ENCODE measurements around the gene DPYD. TPM values are rescaled to one million over a fixed set of nuclear protein-coding genes. Genes with fewer than 3 reads are reported as not detected.

DPYD gene
- total RNA-seq, 2 experiments from 2014 or later: 34.4 to 35.9 TPM

- Mint-ChIP-seq H3K27ac (no peak overlapping the region), H3K4me3 (no peak overlapping the region), H3K36me3 (ENCODE audit: low read depth) (peaks cover 24% of the 10 kb centered on the region), H3K27me3 (no peaks in the 10 kb centered on the region), H3K9me3 (no peaks in the 10 kb centered on the region), H3K4me1 (ENCODE audit: low read depth) (no peaks in the 10 kb centered on the region)
- ChIA-PET CTCF (interaction anchor here (1.7 kb wide), 1 partner anchor 10 kb away, joined by 3 read pairs; no protein-coding TSS in a partner anchor), POLR2A (no interaction called here)
- no peak for ATAC-seq (ENCODE audit: poor library complexity)
- no peak for DNase-seq
- Histone ChIP-seq H3K36me3 (ENCODE audit: insufficient read depth, low read length) (peaks cover 5% of the 10 kb centered on the region), H3K27ac (ENCODE audit: low read depth in 1 of 2, low read length in 2 of 2) (no peak overlapping the region), H3K27me3 (ENCODE audit: control insufficient read depth in 1 of 2, insufficient read depth in 2 of 2, low read length in 2 of 2) (no peaks in the 10 kb centered on the region), H3K9me3 (ENCODE audit: control insufficient read depth in 1 of 2, insufficient read depth in 1 of 2, low read length in 2 of 2) (no peaks in the 10 kb centered on the region), H3K4me3 (ENCODE audit: low read length) (no peak overlapping the region), H3K4me1 (ENCODE audit: insufficient read depth, low read length) (no peaks in the 10 kb centered on the region)
- TF ChIP-seq CTCF (IDR thresholded peaks at IDR 0.05): no peak
- intact Hi-C loops (cut with DNase I, micrococcal nuclease): no loop called here
Observed at GRCh38 chr1:97770376-97770775, 150.5 kb downstream of the DPYD start.

- Histone ChIP-seq H3K27me3 (ENCODE audit: control insufficient read depth in 1 of 2, insufficient read depth in 2 of 2, low read length in 2 of 2) (no peaks in the 10 kb centered on the region), H3K27ac (ENCODE audit: low read depth in 1 of 2, low read length in 2 of 2) (no peak overlapping the region), H3K9me3 (ENCODE audit: control insufficient read depth in 1 of 2, insufficient read depth in 1 of 2, low read length in 2 of 2) (no peaks in the 10 kb centered on the region), H3K4me1 (ENCODE audit: insufficient read depth, low read length) (no peaks in the 10 kb centered on the region), H3K4me3 (ENCODE audit: low read length) (no peak overlapping the region), H3K36me3 (ENCODE audit: insufficient read depth, low read length) (peaks cover 5% of the 10 kb centered on the region)
- Mint-ChIP-seq H3K36me3 (ENCODE audit: low read depth) (peaks cover 42% of the 10 kb centered on the region), H3K4me1 (ENCODE audit: low read depth) (no peaks in the 10 kb centered on the region), H3K4me3 (no peak overlapping the region), H3K27ac (no peak overlapping the region), H3K9me3 (peaks cover 6% of the 10 kb centered on the region), H3K27me3 (no peaks in the 10 kb centered on the region)
- ChIA-PET CTCF (no interaction called here), POLR2A (no interaction called here)
- no peak for TF ChIP-seq CTCF (IDR thresholded peaks at IDR 0.05)
- no peak for ATAC-seq (ENCODE audit: poor library complexity)
- DNase-seq: no peak
- intact Hi-C loops (cut with DNase I, micrococcal nuclease): no loop called here
Observed at GRCh38 chr1:97767381-97767780, 153.5 kb downstream of the DPYD start.

- Histone ChIP-seq H3K4me1 (ENCODE audit: insufficient read depth, low read length) (no peaks in the 10 kb centered on the region), H3K9me3 (ENCODE audit: control insufficient read depth in 1 of 2, insufficient read depth in 1 of 2, low read length in 2 of 2) (peaks cover 0 to 5% of the 10 kb centered on the region in 2 experiments), H3K27ac (ENCODE audit: low read depth in 1 of 2, low read length in 2 of 2) (no peak overlapping the region), H3K36me3 (ENCODE audit: insufficient read depth, low read length) (peaks cover 5% of the 10 kb centered on the region), H3K4me3 (ENCODE audit: low read length) (no peak overlapping the region), H3K27me3 (ENCODE audit: control insufficient read depth in 1 of 2, insufficient read depth in 2 of 2, low read length in 2 of 2) (no peaks in the 10 kb centered on the region)
- Mint-ChIP-seq H3K4me1 (ENCODE audit: low read depth) (no peaks in the 10 kb centered on the region), H3K9me3 (peaks cover 6% of the 10 kb centered on the region), H3K36me3 (ENCODE audit: low read depth) (peaks cover 64% of the 10 kb centered on the region), H3K27ac (no peak overlapping the region), H3K4me3 (no peak overlapping the region), H3K27me3 (no peaks in the 10 kb centered on the region)
- ATAC-seq (ENCODE audit: poor library complexity) (no peak), DNase-seq (no peak)
- no peak for TF ChIP-seq CTCF (IDR thresholded peaks at IDR 0.05)
- CTCF ChIA-PET: no interaction called here
- POLR2A ChIA-PET: no interaction called here
- intact Hi-C loops (cut with DNase I, micrococcal nuclease): no loop called here
Observed at GRCh38 chr1:97764991-97765390, 155.8 kb downstream of the DPYD start.

Data from CD4-positive, alpha-beta T cell (primary cell).